Upper lobe of left lung (tissue), 4 donors: ENCODE data around the gene RAB5B.

Experiments used
- EP300 ChIP-seq, 4 donors: sonication (generic); formaldehyde crosslinking; IDR thresholded peaks; one replicate each; pipeline ENCODE4 v1.5.1; 2017; ENCODE audit warnings: antibody characterized with exemption in 4 of 4, control low read depth in 2 of 4
- POLR2A ChIP-seq, 4 donors: fragments of 450-650 bp; IDR thresholded peaks; one replicate each; pipeline ENCODE4 v1.5.1; 2016 to 2017; ENCODE audit warnings: antibody characterized with exemption in 4 of 4, mild to moderate bottlenecking in 2 of 4
- POLR2AphosphoS5 ChIP-seq, 2 donors: sonication (generic); formaldehyde crosslinking; IDR thresholded peaks; one replicate each; pipeline ENCODE4 v1.5.1; 2017; ENCODE audit warnings: antibody characterized with exemption in 2 of 2
- TF ChIP-seq, protein P1 (sequence below), 6 experiments: fragments of 450-650 bp in 4 of 6; fragments of 200-600 bp in 2 of 6; sonication (generic) in 2 of 6; IDR thresholded peaks; one replicate each; pipeline ENCODE4 v1.5.1; 2016 to 2019; ENCODE audit warnings: antibody characterized with exemption in 6 of 6

DNA sequence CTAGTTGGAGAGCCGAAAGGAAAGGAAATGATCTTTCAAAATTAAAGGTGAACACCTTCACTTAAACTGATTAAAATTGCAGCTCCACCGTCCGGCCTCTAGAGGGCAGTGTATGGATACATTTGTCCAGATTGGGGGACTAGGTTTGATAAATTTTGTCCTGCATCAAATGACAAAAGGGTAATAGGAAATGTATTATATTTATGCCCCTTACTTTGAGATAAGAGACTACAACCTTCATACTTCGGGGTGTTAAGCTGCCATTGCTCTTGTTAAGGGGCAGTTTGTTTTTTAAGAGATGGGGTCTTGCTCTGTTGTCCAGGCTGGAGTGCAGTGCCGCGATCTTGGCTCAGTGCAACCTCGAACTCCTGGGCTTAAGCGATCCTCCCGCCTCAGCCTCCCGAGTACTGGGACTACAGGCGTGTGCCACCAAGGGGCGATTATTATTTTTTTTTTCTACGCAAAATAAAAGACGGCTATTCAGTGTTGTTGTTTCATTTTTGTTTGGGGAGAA is 22.4 kb downstream of the RAB5B start:
- no peak for TF ChIP-seq POLR2AphosphoS5 (IDR thresholded peaks at IDR 0.05)
- TF ChIP-seq, protein P1, sequence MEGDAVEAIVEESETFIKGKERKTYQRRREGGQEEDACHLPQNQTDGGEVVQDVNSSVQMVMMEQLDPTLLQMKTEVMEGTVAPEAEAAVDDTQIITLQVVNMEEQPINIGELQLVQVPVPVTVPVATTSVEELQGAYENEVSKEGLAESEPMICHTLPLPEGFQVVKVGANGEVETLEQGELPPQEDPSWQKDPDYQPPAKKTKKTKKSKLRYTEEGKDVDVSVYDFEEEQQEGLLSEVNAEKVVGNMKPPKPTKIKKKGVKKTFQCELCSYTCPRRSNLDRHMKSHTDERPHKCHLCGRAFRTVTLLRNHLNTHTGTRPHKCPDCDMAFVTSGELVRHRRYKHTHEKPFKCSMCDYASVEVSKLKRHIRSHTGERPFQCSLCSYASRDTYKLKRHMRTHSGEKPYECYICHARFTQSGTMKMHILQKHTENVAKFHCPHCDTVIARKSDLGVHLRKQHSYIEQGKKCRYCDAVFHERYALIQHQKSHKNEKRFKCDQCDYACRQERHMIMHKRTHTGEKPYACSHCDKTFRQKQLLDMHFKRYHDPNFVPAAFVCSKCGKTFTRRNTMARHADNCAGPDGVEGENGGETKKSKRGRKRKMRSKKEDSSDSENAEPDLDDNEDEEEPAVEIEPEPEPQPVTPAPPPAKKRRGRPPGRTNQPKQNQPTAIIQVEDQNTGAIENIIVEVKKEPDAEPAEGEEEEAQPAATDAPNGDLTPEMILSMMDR (IDR thresholded peaks at IDR 0.05): peak; percentile 65 to 84 (median 79)
- no peak for TF ChIP-seq EP300 (IDR thresholded peaks at IDR 0.05)
- TF ChIP-seq POLR2A (IDR thresholded peaks at IDR 0.05): no peak
